ENCODE data around the gene RAB38.

RAB38 gene

DNA sequence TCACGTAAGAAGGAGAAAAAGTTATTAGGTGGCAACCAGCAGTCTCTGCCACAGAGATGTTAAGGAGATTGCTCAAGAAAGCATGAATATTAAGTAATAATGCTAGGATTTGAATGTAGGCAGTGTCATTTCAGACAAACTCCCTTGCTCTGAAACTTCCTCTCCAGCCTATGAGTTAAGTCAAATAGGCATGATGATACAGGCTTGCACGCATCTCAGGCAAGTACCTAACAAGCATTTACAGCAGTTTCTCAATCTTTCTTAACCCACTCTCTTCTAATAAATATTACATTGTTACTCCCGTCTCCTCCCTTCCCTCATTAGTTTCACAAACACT, 72.7 kb downstream of the RAB38 start:
- DNase-seq = no peak

DNA sequence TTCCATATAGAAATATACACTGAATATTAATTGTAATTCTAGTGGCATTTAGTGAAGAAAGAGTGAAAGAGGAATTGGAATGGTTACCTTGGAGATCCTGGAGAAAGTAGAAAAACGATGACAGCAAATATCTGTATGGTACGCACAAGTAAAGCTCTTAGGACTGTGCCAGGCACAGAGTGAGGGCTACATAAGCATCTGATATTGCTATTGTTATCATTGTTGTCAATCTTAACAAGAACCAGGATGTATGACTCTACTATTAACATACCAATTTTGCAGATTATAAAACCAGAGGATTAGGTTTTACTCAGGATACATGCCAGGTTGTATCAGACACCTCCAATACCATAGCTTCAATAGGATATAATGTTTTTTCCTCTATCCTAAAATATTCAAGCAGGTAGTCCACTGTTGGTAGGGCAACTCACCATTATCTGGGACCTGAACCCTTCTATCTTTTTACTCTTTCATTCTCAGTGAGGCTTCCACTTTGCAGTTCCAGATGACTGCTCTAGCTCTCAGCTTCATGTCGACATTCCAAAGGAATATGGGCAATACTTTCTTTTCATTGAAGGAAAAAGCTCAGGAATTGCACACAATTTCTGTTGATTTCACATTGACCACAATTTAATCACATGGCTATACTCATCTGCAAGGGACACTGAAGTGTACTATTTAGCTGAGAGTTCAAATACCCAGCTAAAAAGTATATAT, 73.2 kb downstream of the RAB38 start:
- no peak for DNase-seq

DNA sequence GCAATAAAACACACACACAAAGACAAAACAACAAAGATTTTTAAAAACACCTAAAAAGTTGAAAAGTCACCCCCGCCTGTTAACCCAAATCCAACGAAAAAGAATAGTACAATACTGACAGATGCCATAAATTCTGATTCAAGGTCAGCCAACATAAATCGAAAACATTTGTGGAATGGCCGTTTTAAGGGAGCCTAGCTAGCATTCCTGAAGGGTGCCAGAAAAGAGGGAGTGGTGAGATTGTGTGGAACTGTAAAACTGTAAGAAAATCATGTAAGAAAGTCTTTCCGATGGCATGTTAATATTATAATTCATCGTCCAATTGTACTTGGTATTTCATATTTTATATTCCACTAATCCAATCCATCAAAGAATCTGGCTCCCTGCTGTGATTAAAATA, 75.1 kb downstream of the RAB38 start:
- DNase-seq = no peak

DNA sequence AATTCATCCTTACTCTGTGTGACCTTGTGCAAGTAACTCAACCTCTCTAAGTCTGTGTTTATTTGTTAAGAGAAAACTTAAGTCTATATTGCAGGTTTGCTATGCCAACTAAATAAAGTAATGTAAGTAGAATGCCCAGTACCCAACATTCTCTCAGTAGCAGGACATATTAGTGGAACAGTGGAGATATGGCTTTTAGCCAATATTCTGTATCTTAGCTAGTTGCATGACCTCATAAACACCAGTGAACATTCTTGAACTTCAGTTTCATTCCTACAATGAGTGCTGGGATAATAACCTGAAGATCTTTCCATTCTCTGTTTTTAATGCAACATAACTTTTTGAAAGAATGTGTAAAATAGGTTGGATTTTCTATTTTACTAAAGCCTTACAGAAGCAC, 77.0 kb downstream of the RAB38 start:
- no peak for DNase-seq

DNA sequence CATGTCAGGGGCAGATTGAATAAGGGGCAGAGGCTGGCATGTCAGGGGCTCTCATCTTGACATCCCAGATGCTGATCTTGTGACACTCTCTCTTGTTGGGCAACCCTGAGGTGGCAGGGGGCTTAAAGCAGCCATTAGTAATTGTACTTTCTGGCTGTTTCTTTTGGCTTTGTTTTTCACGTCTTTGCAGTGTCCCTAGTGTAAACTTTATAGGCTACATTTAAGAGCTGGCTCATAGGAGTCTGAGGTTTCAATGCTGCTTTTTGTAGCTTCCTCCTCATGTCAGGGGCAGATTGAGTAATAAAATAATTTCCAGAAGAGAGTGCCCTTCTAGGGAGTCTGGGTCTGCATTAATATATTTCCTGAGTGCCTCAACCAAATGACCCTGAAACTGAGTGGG, 86.1 kb downstream of the RAB38 start:
- no peak for DNase-seq

DNA sequence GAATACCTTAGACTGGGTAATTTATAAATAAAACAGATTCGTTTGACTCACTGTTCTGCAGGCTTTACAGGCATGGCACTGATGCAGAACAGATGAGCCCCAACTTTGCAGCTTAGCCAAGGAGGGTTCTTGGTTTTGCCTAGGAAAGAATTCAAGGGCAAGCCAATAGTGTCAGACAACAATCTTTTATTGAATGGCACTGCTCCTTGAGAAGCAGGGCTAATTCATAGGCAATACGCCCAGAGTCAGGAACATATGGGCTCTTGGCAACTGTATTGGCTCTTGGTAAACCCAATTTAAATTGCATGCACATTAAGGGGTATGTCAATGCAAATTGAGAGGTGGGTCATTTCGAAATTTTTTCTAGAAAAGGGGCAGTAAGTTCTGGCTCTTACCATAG, 87.9 kb downstream of the RAB38 start:
- no peak for DNase-seq

DNA sequence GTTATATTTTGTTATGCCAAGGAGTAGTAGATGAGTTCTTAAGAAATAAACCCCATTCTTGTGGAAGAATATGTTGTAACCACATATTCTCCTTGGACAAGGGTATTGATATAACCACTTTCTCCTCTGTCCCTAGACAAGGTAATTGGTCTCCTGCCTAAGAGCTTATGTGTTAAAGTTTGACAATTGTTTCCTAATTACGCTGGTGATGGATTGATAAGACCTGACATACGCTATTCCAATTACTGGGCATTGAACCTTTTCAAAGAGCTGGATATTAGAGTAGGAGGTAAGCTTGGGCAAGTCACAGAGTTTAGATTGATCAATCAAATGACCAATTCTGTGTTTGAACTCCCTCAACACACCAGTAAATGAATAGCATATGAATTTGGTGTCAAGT, 88.9 kb downstream of the RAB38 start:
- DNase-seq = no peak

DNA sequence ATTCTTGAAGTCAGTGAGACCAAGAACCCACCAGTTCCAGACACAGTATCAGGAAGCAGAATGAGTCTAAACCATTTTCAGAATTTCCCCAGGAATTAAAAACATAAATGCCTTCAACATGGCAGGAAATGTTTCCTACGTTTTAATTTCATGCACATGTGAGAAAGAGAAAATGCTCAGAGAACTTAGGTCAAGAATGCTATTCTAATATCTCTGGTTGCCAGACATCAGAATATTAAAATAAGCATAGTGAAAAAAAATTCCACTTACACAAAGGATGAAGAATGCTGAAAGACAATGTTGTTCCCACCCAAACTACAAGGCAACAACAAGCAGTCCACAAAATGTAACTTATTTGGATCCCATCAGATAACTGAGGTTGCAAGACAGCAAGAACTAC, 104.8 kb downstream of the RAB38 start:
- no peak for DNase-seq

DNA sequence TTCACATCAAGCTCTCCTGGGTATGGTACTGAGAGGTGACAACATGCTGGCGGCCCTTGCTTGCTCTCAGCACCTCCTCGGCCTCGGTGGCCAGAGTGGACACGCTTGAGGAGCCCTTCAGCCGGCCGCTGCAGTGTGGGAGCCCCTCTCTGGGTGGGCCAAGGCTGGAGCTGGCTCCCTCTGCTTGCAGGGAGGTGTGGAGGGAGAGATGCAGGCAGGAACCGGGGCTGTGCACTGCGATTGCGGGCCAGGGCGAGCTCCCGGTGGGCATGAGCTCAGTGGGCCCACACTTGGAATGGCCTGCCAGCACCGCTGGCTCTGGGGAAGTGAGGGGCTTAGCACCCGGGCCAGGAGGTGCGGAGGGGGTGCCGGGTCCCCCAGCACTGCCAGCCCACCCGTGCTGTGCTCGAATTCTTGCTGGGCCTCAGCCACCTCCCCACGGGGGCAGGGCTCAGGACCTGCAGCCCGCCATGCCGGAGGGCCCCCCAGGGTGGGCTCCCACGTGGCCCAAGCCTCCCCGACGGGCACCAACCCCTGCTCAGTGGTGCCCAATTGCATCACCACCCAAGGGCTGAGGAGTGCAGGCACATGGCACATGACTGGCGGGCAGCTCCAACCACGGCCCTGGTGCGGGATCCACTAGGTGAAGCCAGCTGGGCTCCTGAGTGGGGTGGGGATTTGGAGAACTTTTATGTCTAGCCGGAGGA, 106.2 kb downstream of the RAB38 start:
- no peak for DNase-seq

DNA sequence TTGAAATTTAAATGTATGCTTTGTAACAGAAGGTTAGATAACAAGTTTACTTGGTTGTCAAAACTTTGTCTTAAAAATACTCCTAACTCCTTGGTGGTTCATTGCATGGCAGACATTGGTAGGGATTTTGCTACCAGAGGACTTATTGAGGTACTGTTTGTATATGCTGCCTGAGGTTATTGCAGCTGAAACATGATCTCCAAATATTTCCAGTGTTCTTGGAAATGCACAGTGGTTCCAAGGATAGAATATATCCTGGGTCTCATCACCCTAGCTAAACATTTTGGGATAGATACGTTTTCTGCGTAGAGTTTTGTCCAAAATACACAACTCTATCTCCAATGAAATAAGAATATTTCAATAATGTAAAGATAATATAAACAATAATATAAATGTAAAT, 109.2 kb downstream of the RAB38 start:
- no peak for DNase-seq

DNA sequence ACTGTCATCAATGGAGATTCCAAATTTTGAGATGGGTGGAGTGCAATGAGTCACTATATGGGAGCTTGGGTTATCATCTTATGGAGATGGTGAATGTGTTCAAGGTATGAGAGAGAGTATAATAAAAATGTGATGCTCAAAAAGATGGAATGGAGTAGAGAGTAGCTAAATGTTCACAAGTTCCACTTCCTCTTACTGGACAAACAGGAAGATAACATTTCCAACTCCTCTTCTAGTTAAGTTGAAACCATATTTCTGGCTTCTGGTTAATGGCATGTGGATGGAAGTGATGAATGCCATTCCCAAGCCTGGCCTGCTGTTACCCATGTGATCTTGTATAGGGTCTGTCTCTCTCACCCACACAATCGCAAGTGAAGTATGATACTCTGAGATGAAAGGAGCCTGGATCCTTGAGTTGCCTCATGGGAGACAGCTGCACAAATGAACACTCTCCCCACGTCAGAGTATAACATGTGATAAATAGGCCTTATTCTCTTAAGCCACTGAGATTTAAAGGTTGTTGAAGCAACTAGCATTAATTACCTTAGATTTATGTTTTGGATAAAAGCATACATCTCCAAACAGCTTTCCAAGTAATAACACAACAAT, 111.0 kb downstream of the RAB38 start:
- DNase-seq = no peak

Measured in T-helper 9 cell (primary cell).